Muscle of leg (tissue), 11 donors: Measurements from ENCODE around the gene COX19. TPM values are rescaled to one million over a fixed set of nuclear protein-coding genes. Genes with fewer than 3 reads are reported as not detected.

Source experiments
- DNase-seq: peaks from one replicate; pipeline ENCODE4 v3.0.0; 2013
- H3K27ac ChIP-seq: one replicate; pipeline ENCODE4 v1.5.1; 2013; ENCODE audit warnings: mild to moderate bottlenecking, low read length, control low read depth
- H3K27me3 ChIP-seq: one replicate; pipeline ENCODE4 v1.6.1; 2013; ENCODE audit warnings: low read length; ENCODE audit not compliant: control insufficient read depth, insufficient read depth
- H3K36me3 ChIP-seq: one replicate; pipeline ENCODE4 v1.6.1; 2013; ENCODE audit warnings: low read length; ENCODE audit not compliant: control insufficient read depth, insufficient read depth
- H3K4me1 ChIP-seq: one replicate; pipeline ENCODE4 v1.6.1; 2013; ENCODE audit warnings: low read length; ENCODE audit not compliant: control insufficient read depth, insufficient read depth
- H3K4me3 ChIP-seq: one replicate; pipeline ENCODE4 v1.5.1; 2013; ENCODE audit warnings: low read length, control low read depth
- H3K9me3 ChIP-seq: replicated peaks from 2 replicates; pipeline ENCODE4 v1.6.1; 2013; ENCODE audit warnings: low read depth, low read length; ENCODE audit not compliant: control insufficient read depth
- WGBS: methylation state at CpG from one replicate; pipeline ENCODE4 v1.1.5; 2013; ENCODE audit warnings: missing lambda C conversion rate; ENCODE audit not compliant: insufficient coverage; 5-methylcytosine and 5-hydroxymethylcytosine counted together
- polyA plus RNA-seq, 8 donors: library from polyadenylated mRNA; unstranded; fragments of 120-200 nt; gene quantifications; one replicate each; pipeline versions ENCODE4 v1.2.1 to v1.2.3, GENCODE V29; 2013; ENCODE audit warnings: inconsistent platforms in 1 of 8, low replicate concordance in 1 of 8; ENCODE audit not compliant: insufficient read length in 8 of 8, insufficient read depth in 1 of 8
- total RNA-seq: library from RNA; stranded (reverse); fragments of 120-200 nt; gene quantifications from one replicate; pipeline ENCODE4 v1.2.4, GENCODE V29; 2013

Gene COX19
- total and polyA plus RNA-seq, 9 donors = 8.9 to 12.4 (median 10.6) TPM

GRCh38 chr7:978049-978346 lies 2.6 kb upstream of the COX19 start:
- H3K36me3 ChIP-seq = no peaks in the 10 kb centered on the region
- H3K4me1 ChIP-seq = peaks cover 37% of the 10 kb centered on the region
- no peaks in the 10 kb centered on the region for H3K27me3 ChIP-seq
- no peak overlapping the region for H3K4me3 ChIP-seq
- DNase-seq = no peak
- H3K9me3 ChIP-seq = no peaks in the 10 kb centered on the region
- WGBS = 33% methylated on average over 4 of the region's 7 CpGs
- H3K27ac ChIP-seq = no peak overlapping the region

- Histone ChIP-seq H3K4me3 (no peak overlapping the region), H3K4me1 (peaks cover 32% of the 10 kb centered on the region), H3K27ac (no peak overlapping the region), H3K36me3 (peaks cover 5% of the 10 kb centered on the region), H3K9me3 (no peaks in the 10 kb centered on the region), H3K27me3 (no peaks in the 10 kb centered on the region)
- no peak for DNase-seq
- WGBS = 55% methylated on average over 18 of the region's 19 CpGs
These were observed 2.1 kb upstream of the COX19 start for GRCh38 chr7:977326-978048.

- peaks cover 10% of the 10 kb centered on the region for H3K36me3 ChIP-seq
- H3K9me3 ChIP-seq = no peaks in the 10 kb centered on the region
- WGBS = 82% methylated on average over 16 of the region's 19 CpGs
- no peaks in the 10 kb centered on the region for H3K27me3 ChIP-seq
- no peak overlapping the region for H3K4me3 ChIP-seq
- DNase-seq = no peak
- H3K4me1 ChIP-seq = peaks cover 27% of the 10 kb centered on the region
- H3K27ac ChIP-seq = no peak overlapping the region
These were observed 1.6 kb upstream of the COX19 start for GRCh38 chr7:976901-977325.

- WGBS = 45% methylated on average over 24 of the region's 28 CpGs
- Histone ChIP-seq H3K27me3 (no peaks in the 10 kb centered on the region), H3K4me1 (peaks cover 23% of the 10 kb centered on the region), H3K27ac (no peak overlapping the region), H3K9me3 (no peaks in the 10 kb centered on the region), H3K4me3 (peak overlapping the region; percentile 32), H3K36me3 (peaks cover 17% of the 10 kb centered on the region)
- no peak for DNase-seq
These were observed 539 bp upstream of the COX19 start for GRCh38 chr7:975702-976473.

- WGBS = 33% methylated on average over 1 of the region's 7 CpGs
- H3K4me3 ChIP-seq = peak overlapping the region; percentile 85
- peaks cover 16% of the 10 kb centered on the region for H3K4me1 ChIP-seq
- no peaks in the 10 kb centered on the region for H3K9me3 ChIP-seq
- no peaks in the 10 kb centered on the region for H3K27me3 ChIP-seq
- no peak overlapping the region for H3K27ac ChIP-seq
- H3K36me3 ChIP-seq = peaks cover 30% of the 10 kb centered on the region
- DNase-seq = no peak
These were observed 1.2 kb downstream of the COX19 start for GRCh38 chr7:974172-974571.

- no peak for DNase-seq
- 88% methylated on average over 6 of the region's 9 CpGs for WGBS
These were observed 2.0 kb downstream of the COX19 start for GRCh38 chr7:973312-973711.

GRCh38 chr7:972676-973309 lies 2.6 kb downstream of the COX19 start:
- H3K4me1 ChIP-seq = peaks cover 24% of the 10 kb centered on the region
- H3K4me3 ChIP-seq = no peak overlapping the region
- H3K27ac ChIP-seq = no peak overlapping the region
- H3K9me3 ChIP-seq = no peaks in the 10 kb centered on the region
- peaks cover 43% of the 10 kb centered on the region for H3K36me3 ChIP-seq
- no peak for DNase-seq
- H3K27me3 ChIP-seq = no peaks in the 10 kb centered on the region
- 88% methylated on average over 6 of the region's 10 CpGs for WGBS

More at GRCh38 chr7:973312-973711, 2.0 kb downstream of the COX19 start:
- no peak overlapping the region for H3K4me3 ChIP-seq
- peaks cover 18% of the 10 kb centered on the region for H3K4me1 ChIP-seq
- H3K27me3 ChIP-seq = no peaks in the 10 kb centered on the region
- no peak overlapping the region for H3K27ac ChIP-seq
- H3K36me3 ChIP-seq = peaks cover 38% of the 10 kb centered on the region
- no peaks in the 10 kb centered on the region for H3K9me3 ChIP-seq

- Histone ChIP-seq H3K9me3 (no peaks in the 10 kb centered on the region), H3K27ac (no peak overlapping the region), H3K36me3 (peaks cover 50% of the 10 kb centered on the region), H3K4me3 (no peak overlapping the region), H3K4me1 (peaks cover 26% of the 10 kb centered on the region), H3K27me3 (no peaks in the 10 kb centered on the region)
- 89% methylated on average over 5 of the region's 12 CpGs for whole genome bisulfite sequencing
- DNase-seq = no peak
These were observed 3.2 kb downstream of the COX19 start for GRCh38 chr7:972110-972509.

GRCh38 chr7:970744-971143 lies 4.6 kb downstream of the COX19 start:
- H3K36me3 ChIP-seq = peaks cover 55% of the 10 kb centered on the region

GRCh38 chr7:969403-969802 lies 5.9 kb downstream of the COX19 start:
- DNase-seq = no peak
- 95% methylated on average over 5 of the region's 11 CpGs for WGBS
- H3K4me3 ChIP-seq = no peak overlapping the region
- peaks cover 55% of the 10 kb centered on the region for H3K36me3 ChIP-seq
- H3K4me1 ChIP-seq = peaks cover 33% of the 10 kb centered on the region
- H3K27me3 ChIP-seq = no peaks in the 10 kb centered on the region
- H3K27ac ChIP-seq = no peak overlapping the region
- H3K9me3 ChIP-seq = no peaks in the 10 kb centered on the region

More at GRCh38 chr7:970744-971143, 4.6 kb downstream of the COX19 start:
- DNase-seq = no peak
- WGBS = 65% methylated on average over 6 of the region's 6 CpGs
- H3K27me3 ChIP-seq = no peaks in the 10 kb centered on the region
- H3K4me3 ChIP-seq = no peak overlapping the region
- H3K27ac ChIP-seq = no peak overlapping the region
- H3K4me1 ChIP-seq = peaks cover 24% of the 10 kb centered on the region
- H3K9me3 ChIP-seq = no peaks in the 10 kb centered on the region
